GM19025 (cell line): ENCODE results near the gene LARP4B.

Experiments used
- ATAC-seq: cut with Tn5 transposase; IDR thresholded peaks from one replicate; pipeline ENCODE4 v1.9.1; 2021; ENCODE audit warnings: mild to moderate bottlenecking, low read depth, moderate library complexity; ENCODE audit not compliant: unreplicated experiment

Gene LARP4B

DNA sequence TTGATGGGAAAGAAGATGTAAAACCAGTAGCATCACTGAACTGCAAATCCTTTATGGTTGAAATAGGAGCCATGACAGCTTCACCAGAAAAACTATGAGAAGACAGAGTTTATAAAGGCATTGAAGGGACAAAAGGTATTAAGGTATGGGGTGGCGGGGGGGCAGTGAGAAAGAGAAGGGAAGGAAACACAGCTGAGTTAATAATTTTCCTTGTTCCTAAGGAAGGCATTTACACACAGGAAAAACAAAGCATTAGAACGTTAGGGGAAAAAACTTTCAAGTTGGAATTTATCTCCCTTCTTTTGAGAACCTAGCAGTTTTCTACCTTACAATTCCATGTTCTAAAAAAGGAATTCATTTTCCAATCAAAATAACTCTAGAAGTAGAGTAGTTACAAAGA is 4.4 kb downstream of the LARP4B start:
- no peak for ATAC-seq

- no peak for ATAC-seq
These were observed 5.3 kb downstream of the LARP4B start for GRCh38 chr10:926075-926698.

DNA sequence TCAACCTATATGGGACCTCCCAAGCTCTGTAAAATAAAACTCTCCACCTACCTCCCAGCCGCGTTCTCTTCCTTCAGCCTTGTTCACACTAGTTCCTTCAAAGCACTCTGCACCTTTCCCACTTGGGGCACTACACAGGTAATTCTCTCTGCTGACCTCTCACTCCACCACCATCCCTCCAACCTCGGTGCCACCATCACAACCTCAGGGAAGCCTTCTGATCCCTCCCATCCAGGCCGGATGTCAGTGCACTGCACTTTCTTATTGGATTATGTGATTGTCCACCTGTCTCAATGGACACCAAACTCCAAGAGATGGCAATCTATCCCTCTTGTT is 7.0 kb downstream of the LARP4B start:
- ATAC-seq, result no peak

GRCh38 chr10:923844-924523 is 7.5 kb downstream of the LARP4B start:
- no peak for ATAC-seq

GRCh38 chr10:921471-922414 is 9.8 kb downstream of the LARP4B start:
- no peak for ATAC-seq

GRCh38 chr10:920450-920849 is 11.1 kb downstream of the LARP4B start:
- ATAC-seq, result no peak

DNA sequence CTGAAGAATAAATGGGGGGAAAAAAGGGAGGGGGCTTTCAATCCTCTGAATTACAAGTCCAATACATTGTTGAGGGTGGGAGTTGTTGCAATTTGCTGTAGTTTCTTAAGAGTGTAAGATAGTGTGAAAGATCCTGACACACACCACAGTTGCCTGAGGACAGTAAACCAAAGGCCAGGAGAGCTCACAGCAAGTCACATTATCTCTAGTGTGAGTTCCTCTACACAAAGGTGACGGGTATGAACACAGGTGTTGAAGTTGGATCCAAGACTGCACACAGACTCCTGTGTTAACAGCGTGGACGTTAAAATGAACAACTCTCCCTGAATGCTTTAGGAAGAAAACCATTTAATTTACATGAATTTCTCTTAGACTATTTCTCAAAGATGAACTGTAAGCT is 12.0 kb downstream of the LARP4B start:
- ATAC-seq, result no peak

DNA sequence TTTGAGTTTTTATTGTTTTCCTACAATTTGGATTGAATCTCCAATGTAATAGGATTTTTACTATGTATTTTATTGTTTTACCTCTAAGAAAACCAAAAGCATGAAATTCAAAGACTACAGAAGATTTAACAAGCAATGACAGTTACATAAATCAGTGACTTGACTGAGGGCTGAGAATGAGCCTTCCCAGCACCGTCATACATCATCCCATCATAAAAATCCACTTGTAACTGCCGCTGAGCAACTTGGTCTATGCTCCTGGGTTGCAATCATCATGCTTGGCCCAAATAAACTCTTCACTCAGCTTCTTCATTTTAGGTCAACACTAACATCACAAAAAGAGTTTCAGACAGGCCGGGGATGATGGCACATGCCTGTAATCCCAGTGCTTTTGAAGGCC is 13.5 kb downstream of the LARP4B start:
- no peak for ATAC-seq

GRCh38 chr10:917416-917720 is 14.1 kb downstream of the LARP4B start:
- ATAC-seq, result no peak

- no peak for ATAC-seq
These were observed 14.6 kb downstream of the LARP4B start for GRCh38 chr10:916716-917415.

- ATAC-seq, result no peak
These were observed 21.7 kb downstream of the LARP4B start for GRCh38 chr10:909831-910230.

GRCh38 chr10:905972-906371 is 25.5 kb downstream of the LARP4B start:
- no peak for ATAC-seq

- no peak for ATAC-seq
These were observed 26.0 kb downstream of the LARP4B start for GRCh38 chr10:905503-905902.

DNA sequence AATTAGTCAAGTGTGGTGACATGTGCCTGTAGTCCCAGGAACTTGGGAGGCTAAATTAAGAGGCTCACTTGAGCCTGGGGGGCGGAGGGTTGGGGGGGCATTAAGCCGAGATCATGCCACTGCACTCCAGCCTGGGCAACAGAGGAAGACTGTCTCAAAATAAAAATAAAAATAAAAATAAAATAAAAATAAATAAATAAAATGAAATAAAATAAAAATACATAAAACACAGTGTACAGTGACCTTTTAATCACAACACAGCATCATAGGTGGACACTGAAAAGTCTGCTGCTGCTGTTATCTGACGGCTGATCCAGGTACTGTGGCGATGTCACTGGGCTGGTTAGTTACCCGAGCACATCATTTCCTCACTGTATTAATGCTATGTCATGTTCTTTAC is 27.1 kb downstream of the LARP4B start:
- ATAC-seq, result no peak

DNA sequence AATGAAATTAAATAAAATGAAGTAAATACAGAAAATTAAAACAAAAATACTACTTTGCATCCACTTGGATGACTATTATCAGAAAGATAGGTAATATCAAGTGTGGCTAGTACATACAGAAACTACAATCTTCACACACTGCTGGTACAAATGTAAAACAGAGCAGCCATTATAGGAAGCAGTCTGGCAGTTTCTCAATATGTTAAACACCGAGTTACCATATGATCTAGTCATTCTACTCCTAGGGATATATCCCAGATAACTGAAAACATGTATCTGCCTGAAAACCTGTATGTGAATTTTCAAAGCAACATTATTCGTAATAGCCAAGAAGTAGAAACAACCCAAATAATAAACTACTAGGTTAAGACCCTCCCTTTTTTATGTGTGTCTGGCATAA is 33.4 kb downstream of the LARP4B start:
- no peak for ATAC-seq

DNA sequence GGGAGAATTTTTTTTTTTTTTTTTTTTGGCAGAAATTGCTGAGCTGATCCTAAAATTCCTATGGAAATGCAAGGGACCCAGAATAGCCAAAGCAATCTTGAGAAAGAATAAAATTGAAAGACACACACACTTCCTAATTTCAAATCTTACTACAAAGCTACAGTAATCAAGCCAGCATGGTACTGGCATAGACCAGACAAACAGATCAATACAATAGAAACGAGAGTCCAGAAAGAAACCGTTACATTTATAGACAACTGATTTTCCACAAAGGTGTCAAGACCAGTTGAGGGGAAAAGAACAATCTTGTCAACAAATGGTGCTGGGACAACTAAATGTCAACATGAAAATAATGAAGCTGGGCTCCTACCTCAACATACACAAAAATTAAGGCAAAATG is 34.5 kb downstream of the LARP4B start:
- no peak for ATAC-seq

- ATAC-seq, result no peak
These were observed 36.2 kb downstream of the LARP4B start for GRCh38 chr10:895324-895723.

GRCh38 chr10:878895-879294 is 52.6 kb downstream of the LARP4B start:
- ATAC-seq, result no peak

DNA sequence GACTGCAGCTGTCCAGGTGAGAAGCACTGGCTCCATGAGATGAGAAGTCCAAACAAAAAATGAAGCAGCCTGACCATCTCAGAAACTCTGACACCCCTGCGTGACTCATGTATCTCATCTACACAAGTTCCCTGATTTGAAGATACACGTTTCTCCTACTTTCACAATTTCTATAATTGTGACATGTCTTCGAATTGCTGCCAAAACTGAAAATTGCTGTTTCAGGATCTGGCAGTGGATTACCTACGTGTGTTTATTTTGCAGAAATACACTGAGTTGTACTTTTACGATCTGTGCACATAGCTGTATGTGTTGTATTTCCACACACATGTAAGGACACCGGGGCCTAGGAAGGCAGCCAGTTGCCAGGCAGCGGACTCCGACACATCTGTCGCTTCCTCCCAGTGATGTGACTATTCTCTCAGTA is 53.2 kb downstream of the LARP4B start:
- no peak for ATAC-seq

- ATAC-seq, result no peak
These were observed 55.1 kb downstream of the LARP4B start for GRCh38 chr10:876438-876837.

- no peak for ATAC-seq
These were observed 58.5 kb downstream of the LARP4B start for GRCh38 chr10:873020-873419.
